Ishikawa (cell line): Measurements from ENCODE around the gene CLEC17A.

Experiments
- CEBPB ChIP-seq: IDR thresholded peaks from 2 replicates; pipeline ENCODE4 v1.6.1; 2012
- CREB1 ChIP-seq: IDR thresholded peaks from 2 replicates; pipeline ENCODE4 v1.6.1; 2012; ENCODE audit warnings: low read depth
- EGR1 ChIP-seq: IDR thresholded peaks from 2 replicates; pipeline ENCODE4 v1.6.1; 2012
- EP300 ChIP-seq: IDR thresholded peaks from 2 replicates; pipeline ENCODE4 v1.6.1; 2012; ENCODE audit warnings: borderline replicate concordance
- FOXM1 ChIP-seq: IDR thresholded peaks from 2 replicates; pipeline ENCODE4 v1.6.1; 2012; ENCODE audit warnings: low read depth, borderline replicate concordance
- MAX ChIP-seq: IDR thresholded peaks from 2 replicates; pipeline ENCODE4 v1.6.1; 2012
- NFIC ChIP-seq: IDR thresholded peaks from 2 replicates; pipeline ENCODE4 v1.6.1; 2012
- RAD21 ChIP-seq: IDR thresholded peaks from 2 replicates; pipeline ENCODE4 v1.6.1; 2012; ENCODE audit warnings: low read depth
- REST ChIP-seq: IDR thresholded peaks from 2 replicates; pipeline ENCODE4 v1.6.1; 2012; ENCODE audit warnings: low read depth, mild to moderate bottlenecking
- TAF1 ChIP-seq: IDR thresholded peaks from 2 replicates; pipeline ENCODE4 v1.6.1; 2012; ENCODE audit warnings: low read depth, mild to moderate bottlenecking
- TCF12 ChIP-seq: IDR thresholded peaks from 2 replicates; pipeline ENCODE4 v1.6.1; 2012; ENCODE audit warnings: low read depth
- TEAD4 ChIP-seq: IDR thresholded peaks from 2 replicates; pipeline ENCODE4 v1.6.1; 2012
- USF1 ChIP-seq: IDR thresholded peaks from 2 replicates; pipeline ENCODE4 v1.6.1; 2012
- YY1 ChIP-seq: IDR thresholded peaks from 2 replicates; pipeline ENCODE4 v1.6.1; 2012; ENCODE audit warnings: low read depth
- ZBTB7A ChIP-seq: IDR thresholded peaks from 2 replicates; pipeline ENCODE4 v1.6.1; 2012; ENCODE audit warnings: low read depth

CLEC17A gene

GRCh38 chr19:14550201-14550754 lies 32.6 kb upstream of the CLEC17A start:
- TF ChIP-seq YY1 (no peak), NFIC (no peak), FOXM1 (no peak)

GRCh38 chr19:14551134-14552005 lies 31.5 kb upstream of the CLEC17A start:
- peak; percentile 2; the same call in 1 of the 2 replicates for TF ChIP-seq RAD21

- TF ChIP-seq FOXM1, result no peak
- TF ChIP-seq CEBPB, result no peak
- no peak for TF ChIP-seq NFIC
- no peak for TF ChIP-seq EGR1
Measured at GRCh38 chr19:14553042-14553938, 29.6 kb upstream of the CLEC17A start.

GRCh38 chr19:14553939-14554243 lies 29.0 kb upstream of the CLEC17A start:
- no peak for TF ChIP-seq RAD21
- TF ChIP-seq TEAD4, result no peak
- no peak for TF ChIP-seq MAX
- no peak for TF ChIP-seq TAF1
- TF ChIP-seq REST, result no peak

GRCh38 chr19:14554382-14554812 lies 28.5 kb upstream of the CLEC17A start:
- TF ChIP-seq TEAD4 (no peak), CEBPB (no peak), EP300 (no peak), FOXM1 (no peak), TAF1 (no peak), RAD21 (no peak), USF1 (no peak), EGR1 (no peak), REST (no peak), ZBTB7A (no peak), CREB1 (no peak), TCF12 (no peak), MAX (no peak)

- no peak for TF ChIP-seq EP300
- TF ChIP-seq TEAD4, result no peak
- TF ChIP-seq CREB1, result no peak
- no peak for TF ChIP-seq NFIC
Measured at GRCh38 chr19:14555918-14556661, 26.8 kb upstream of the CLEC17A start.
